Measurements from ENCODE around the gene CHIT1.
"Not testable (repeated sequence)": the region's sequence is repeated elsewhere in the genome, so short reads cannot be mapped to it uniquely, and the experiment has no call there.

The CHIT1 gene

GRCh38 chr1:203229471-203230135 lies at the start of gene CHIT1:
TSS of gene CHIT1 (minus strand) at chr1:203229673. CDS start at chr1:203229636, 37 bp downstream.
- no peak for DNase-seq

GRCh38 chr1:203278885-203279406 lies 49.5 kb upstream of the CHIT1 start:
- DNase-seq, result no peak

GRCh38 chr1:203278082-203278884 lies 48.8 kb upstream of the CHIT1 start:
- no peak for DNase-seq

GRCh38 chr1:203276916-203277545 lies 47.6 kb upstream of the CHIT1 start:
- DNase-seq, result no peak

GRCh38 chr1:203276408-203276807 lies 46.9 kb upstream of the CHIT1 start:
- no peak for DNase-seq

- no peak for DNase-seq
Observed at GRCh38 chr1:203275656-203276272, 46.3 kb upstream of the CHIT1 start.

GRCh38 chr1:203274603-203275381 lies 45.3 kb upstream of the CHIT1 start:
- no peak for DNase-seq

GRCh38 chr1:203273869-203274602 lies 44.6 kb upstream of the CHIT1 start:
- DNase-seq, result no peak

GRCh38 chr1:203273206-203273868 lies 43.9 kb upstream of the CHIT1 start:
- DNase-seq, result peak; percentile 93 to 95

- DNase-seq, result no peak
Observed at GRCh38 chr1:203272633-203273205, 43.2 kb upstream of the CHIT1 start.

GRCh38 chr1:203271962-203272632 lies 42.6 kb upstream of the CHIT1 start:
- no peak for DNase-seq

- DNase-seq, result peak; percentile 68 to 77
Observed at GRCh38 chr1:203271018-203271743, 41.7 kb upstream of the CHIT1 start.

- DNase-seq, result no peak
Observed at GRCh38 chr1:203270448-203270847, 41.0 kb upstream of the CHIT1 start.

GRCh38 chr1:203269654-203270020 lies 40.2 kb upstream of the CHIT1 start:
- DNase-seq, result no peak

GRCh38 chr1:203268901-203269653 lies 39.6 kb upstream of the CHIT1 start:
- no peak for DNase-seq

GRCh38 chr1:203267912-203268311 lies 38.4 kb upstream of the CHIT1 start:
- DNase-seq, result no peak

GRCh38 chr1:203267347-203267846 lies 37.9 kb upstream of the CHIT1 start:
- peak; percentile 81 to 87 for DNase-seq

GRCh38 chr1:203266140-203266539 lies 36.7 kb upstream of the CHIT1 start:
- DNase-seq, result not testable (repeated sequence)

Measured in activated CD4-positive, alpha-beta T cell treated with anti-CD3 and anti-CD28 coated beads, Interleukin-2, amount 50 U/mL, for 48 hours (primary cell).